DOHH2 (cell line): ENCODE results near the gene GRIN2A.

Experiments
- CTCF ChIP-seq: fragments of 200-600 bp; sonication (generic); IDR thresholded peaks from one replicate; pipeline ENCODE4 v1.5.1; 2014; ENCODE audit warnings: antibody characterized with exemption, mild to moderate bottlenecking, low read depth, low read length; ENCODE audit not compliant: poor library complexity, severe bottlenecking
- EZH2phosphoT487 ChIP-seq: fragments of 200-600 bp; sonication (generic); IDR thresholded peaks from 2 replicates; pipeline ENCODE4 v1.6.1; 2017; ENCODE audit warnings: borderline replicate concordance, mild to moderate bottlenecking, antibody characterized with exemption, low read length, moderate library complexity, mixed read lengths

- TF ChIP-seq CTCF (no peak), EZH2phosphoT487 (no peak)
Measured at GRCh38 chr16:9787717-9788116, 394.5 kb downstream of the GRIN2A start.
